COLO829 (cell line): ENCODE data around the gene DSCAM.

Source experiments
- DNase-seq: peaks from one replicate; pipeline ENCODE4 v3.0.0; 2012; ENCODE audit warnings: low spot score

The DSCAM gene

DNA sequence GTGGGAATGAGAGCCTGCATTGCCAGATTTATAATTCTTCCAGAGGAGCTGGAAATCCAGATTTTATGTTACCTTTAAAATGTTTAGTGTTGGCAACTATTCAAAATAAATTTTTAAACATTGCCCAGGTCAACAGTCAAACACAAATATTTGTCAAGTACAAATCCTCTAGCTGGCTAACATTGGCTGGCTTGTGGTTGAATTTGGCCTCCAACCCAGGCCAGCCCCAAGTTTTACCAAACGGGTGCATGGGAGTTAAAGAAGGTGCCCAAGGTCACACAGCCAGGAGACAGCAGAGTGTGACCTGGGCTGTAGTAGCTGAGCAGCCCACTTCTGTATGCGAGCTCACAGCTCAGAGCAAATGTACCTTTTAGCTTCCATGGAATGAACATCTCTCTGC lies 240.6 kb downstream of the DSCAM start:
- DNase-seq, result no peak

DNA sequence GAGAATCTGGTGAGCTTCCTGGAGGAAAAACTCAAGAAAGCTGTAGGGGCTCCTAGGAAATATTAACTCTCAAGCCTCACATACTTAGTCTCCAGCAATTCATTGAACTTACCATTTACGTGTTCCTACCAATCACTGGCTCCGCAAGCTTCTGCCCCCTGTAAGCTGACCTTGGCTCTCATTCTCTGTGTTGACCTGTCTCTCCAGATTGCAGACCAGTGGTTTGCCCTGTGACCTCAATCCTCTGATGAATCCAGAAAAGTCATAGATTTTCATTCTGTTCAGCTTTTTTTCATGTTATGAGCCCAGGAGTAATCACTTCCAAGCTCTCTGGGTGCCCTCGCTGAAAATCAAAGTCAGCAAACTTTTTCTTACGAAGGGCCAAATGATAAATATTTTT lies 241.9 kb downstream of the DSCAM start:
- no peak for DNase-seq

DNA sequence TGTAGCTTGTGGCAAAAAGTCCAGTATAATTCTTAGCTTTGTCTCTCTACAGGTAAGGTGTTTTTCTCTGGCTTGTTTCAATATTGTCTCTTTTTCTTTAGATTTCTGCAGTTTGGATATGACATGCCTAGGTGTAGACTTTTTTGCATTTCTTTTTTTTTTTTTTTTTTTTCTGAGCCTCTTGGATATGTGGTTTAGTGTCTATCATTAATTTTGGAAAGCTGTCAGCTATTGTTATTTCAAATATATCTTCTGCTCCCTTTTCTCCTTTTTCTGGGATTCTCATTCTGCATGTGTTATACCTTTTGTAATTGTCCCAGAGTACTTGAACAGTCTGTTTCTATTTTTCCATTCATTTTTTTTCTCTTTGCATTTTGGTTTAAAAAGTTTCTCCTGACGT lies 243.2 kb downstream of the DSCAM start:
- no peak for DNase-seq

- no peak for DNase-seq
Measured at GRCh38 chr21:40602080-40602479, 244.9 kb downstream of the DSCAM start.

DNA sequence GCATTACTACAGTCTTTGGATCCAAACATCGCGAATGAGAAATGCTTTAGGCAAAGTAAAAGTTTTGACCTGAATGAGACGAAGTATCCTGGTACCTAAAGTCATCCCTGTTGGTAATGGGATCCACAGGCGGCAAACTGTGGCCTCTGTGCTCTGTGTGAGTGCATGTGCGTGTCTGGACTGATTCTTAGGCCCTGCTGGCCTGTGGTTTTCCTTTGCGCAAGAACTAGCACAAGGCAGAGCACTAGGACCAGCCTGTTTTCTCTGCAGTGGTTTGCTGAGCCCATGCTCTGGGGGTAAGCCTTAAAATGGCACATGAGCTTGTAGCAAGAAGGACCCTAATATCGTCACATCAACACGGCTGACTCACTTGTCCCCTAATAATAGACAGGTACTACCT lies 251.2 kb downstream of the DSCAM start:
- DNase-seq, result no peak

GRCh38 chr21:40587736-40588346 lies 259.1 kb downstream of the DSCAM start:
- no peak for DNase-seq

DNA sequence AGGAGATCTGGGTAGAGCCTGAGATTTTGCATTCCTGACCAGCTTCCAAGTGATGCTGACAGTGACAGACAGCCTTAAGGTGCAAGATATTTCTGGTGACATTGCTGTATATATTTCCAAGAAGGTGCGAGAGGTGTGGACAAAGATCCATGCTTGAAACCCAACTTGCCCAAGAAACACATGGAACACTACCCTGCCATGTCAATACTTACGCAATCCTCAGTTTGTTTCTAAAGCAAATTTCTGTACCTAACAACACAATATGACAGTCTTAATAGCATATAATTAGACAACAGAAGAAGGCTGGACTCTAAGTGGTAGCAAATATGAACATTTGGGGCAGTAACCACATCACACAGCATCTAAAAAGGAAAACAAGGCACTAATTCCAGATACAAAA lies 260.4 kb downstream of the DSCAM start:
- DNase-seq, result no peak

DNA sequence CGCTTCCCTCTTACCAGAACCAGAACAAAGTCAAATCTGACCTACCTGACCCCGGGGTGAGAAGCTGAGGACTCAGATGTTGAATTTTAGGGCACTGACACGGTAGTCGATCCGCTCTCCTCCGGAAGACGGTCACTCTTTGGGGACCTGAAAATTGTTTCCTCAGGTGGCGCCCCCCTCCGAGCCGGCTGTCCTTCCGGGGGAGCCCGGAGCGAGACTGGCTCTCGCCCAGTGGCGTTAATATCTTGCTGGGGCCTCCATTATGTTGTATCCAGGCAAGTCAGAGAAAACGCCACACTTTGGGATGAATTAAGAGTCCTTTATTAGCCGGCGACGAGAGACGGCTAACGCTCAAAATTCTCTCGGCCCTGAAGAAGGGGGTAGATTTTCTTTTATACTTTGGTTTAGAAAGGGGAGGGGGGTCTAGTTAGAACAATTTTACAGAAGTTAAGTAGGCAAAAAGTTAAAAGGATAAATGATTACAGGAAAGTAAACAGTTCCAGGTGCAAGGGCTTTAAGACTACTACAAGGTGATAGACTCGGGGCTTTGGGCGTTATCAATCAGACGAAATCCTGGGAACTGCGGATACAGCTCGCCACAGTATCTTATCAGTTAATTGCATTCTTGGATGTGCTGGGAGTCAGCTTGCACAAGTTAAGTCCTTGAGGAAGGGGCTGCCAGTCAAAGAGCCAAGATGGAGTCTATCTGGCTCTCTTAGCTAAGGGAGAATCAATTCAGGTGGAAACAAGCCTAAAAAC lies 269.5 kb downstream of the DSCAM start:
- DNase-seq, result no peak

- DNase-seq, result no peak
Measured at GRCh38 chr21:40575976-40576375, 271.0 kb downstream of the DSCAM start.

- no peak for DNase-seq
Measured at GRCh38 chr21:40569357-40569756, 277.6 kb downstream of the DSCAM start.

DNA sequence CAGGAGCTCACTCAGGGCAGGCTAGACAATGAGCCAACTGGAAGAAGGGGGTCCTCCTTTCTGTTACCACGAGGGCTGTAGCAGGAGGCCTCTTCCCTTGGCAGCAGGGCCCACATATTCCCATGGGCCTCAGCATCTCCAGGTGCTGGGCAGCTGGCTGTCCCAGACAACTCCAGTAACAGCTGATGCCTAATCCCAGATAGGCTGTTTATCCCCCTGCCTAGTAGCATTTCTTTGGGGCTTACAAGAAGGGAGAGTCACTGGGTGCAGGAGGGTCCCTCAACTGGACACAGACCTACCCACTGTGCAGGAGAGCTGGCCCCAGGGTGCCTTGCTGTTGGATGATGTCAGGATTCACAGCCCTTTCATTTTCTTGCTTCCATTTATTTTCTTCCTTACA lies 278.2 kb downstream of the DSCAM start:
- DNase-seq, result no peak

DNA sequence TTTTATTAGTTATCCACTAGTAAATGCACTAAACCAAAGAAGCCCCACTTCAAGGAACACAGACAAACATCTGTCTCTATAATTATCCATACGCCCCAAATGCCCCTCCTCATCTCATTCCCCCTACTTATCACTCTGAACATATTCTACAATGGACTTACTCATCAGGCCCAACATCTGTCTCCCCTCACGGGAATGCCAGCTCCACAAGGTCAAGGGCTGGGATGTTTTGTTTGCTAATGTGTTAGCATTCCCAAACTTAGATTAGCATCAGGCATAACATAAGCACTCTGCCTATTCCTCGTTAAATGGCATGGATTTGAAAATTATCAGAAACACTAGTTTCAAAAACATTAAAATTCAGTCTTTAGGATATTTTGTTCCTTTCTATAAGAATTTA lies 279.5 kb downstream of the DSCAM start:
- no peak for DNase-seq

DNA sequence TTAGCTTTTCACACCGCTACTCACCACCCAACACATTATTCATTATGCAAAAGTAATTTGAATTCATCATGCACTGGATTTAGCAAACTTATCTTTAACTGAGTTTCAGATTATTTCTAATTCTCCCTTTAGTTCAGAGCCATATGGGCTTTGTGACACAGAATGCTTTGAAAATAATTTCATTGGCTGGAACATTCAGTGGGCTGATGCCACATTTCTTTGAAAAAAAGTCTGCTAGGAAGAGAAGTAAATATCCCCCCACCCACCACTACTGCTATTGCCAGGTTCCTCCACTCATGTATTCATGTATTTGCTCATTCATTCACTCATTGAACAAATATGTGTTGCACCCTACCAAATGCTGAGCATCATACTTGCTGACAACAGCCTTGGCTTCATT lies 280.5 kb downstream of the DSCAM start:
- DNase-seq, result no peak

GRCh38 chr21:40564318-40564717 lies 282.6 kb downstream of the DSCAM start:
- DNase-seq, result no peak

- DNase-seq, result no peak
Measured at GRCh38 chr21:40563900-40564299, 283.1 kb downstream of the DSCAM start.

DNA sequence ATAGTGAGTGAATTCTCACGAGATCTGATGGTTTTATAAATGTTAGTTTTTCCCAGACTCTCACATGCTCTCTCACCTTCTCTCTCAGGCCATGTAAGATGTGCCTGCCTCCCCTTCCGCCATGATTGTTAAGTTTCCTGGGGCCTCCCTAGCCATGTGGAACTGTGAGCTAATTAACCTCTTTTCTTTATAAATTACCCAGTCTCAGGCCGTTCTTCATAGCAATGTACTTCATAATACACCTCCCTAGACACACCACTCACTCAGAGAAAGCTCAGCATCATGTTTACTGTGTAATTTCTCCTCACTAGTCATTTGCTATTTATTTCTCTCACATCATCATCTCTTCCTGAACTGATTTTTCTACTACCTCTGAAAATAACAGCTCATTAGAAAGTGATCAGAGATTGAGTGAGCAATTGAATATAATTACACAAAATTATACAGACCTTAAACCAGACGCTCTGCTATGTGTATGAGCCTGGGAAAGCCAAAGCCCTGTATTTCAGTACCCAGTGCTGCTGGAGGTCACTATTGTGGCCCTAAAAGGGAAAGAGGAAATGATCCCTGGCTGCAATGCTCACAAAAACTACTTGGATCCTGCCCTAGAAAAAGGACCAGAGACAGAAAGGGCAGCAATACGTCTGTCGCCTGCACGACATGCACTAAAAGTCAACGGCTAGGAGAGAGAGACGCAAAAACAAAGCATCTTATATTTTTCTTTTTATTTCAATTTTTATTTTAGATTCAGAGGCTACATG lies 284.5 kb downstream of the DSCAM start:
- DNase-seq, result no peak

- no peak for DNase-seq
Measured at GRCh38 chr21:40556442-40556968, 290.5 kb downstream of the DSCAM start.

GRCh38 chr21:40555021-40555528 lies 291.9 kb downstream of the DSCAM start:
- no peak for DNase-seq

DNA sequence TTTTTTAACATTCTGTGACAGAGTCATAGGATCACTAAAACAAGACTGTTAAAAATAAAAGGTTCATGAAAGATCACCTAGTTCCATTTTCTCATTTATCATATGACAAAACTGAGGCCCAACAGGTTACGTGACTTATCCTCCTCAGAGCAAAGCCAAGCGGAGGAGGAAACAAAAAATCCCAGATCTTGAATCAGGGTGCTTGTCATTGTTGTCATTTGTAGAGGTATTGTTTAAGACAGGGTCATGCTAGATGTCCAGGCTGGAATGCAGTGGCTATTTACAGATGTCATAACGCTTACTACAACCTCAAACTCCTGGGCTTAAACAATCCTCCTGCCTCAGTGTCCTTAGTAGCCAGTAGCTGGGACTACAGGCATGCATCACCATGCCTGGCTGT lies 293.2 kb downstream of the DSCAM start:
- DNase-seq, result no peak

- no peak for DNase-seq
Measured at GRCh38 chr21:40547906-40548513, 298.9 kb downstream of the DSCAM start.

DNA sequence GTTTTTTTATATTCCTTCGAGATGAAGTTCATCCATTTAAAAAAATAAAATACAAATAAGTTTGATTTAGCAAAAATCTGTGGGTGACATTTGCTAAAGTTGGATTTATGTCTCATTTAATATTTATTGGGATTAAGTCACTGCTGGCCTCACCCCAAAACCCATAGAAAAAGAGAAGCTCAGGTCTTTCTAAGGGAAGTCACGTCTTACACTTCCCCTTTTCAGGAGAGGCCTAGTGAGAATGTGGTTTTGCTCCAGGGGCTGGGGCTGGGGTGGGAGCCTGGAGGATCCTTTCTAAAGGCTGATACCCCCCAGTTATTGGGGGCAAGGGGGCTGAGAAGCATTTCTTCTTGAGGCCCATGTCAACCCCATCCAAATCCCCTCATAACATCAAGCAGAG lies 300.3 kb downstream of the DSCAM start:
- no peak for DNase-seq

DNA sequence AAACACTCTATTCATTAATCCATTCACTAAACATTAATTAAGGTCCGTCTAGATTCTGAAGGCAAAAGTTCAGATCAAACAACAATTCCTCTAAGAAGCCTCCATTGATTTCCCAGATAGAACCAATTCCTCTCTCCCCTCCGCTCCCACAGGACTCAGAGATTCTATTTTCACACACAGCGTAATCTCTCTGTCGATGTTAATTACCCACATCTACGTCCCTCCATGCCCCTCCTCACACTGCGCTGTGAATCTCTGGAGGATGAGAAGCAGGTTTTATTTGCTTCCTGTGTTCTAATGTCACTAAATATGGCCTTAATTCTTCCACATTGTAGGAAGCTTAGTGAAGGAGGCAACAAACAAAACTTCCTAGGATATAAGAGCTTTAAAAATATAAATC lies 306.7 kb downstream of the DSCAM start:
- DNase-seq, result no peak
